GM12801 (cell line): ENCODE results near the gene TANC1.

Source experiments
- TF ChIP-seq, protein P1 (sequence below): IDR thresholded peaks from one replicate; pipeline ENCODE4 v1.5.1; 2011; ENCODE audit warnings: control low read depth; ENCODE audit not compliant: insufficient read length; ENCODE audit errors: extremely low read depth

The TANC1 gene

DNA sequence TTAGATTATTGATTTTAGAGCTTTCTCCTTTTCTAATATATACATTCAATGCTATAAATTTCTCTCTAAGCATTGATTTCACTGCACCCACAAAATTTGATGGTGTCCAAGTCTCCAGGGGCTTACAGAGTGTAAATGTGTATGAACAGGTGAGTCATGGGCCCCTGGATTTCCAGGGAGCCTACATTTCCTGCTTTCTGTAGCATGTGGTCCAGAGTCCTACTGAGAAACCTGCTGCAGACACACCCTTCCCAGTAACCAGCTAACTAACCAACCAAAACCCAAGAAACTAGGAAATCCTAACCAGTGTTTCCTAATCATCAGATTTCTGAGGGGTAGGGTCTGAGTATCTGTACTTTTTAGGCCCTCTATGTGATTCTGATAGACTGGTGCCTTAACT is 39.5 kb upstream of the TANC1 start:
- TF ChIP-seq, protein P1, sequence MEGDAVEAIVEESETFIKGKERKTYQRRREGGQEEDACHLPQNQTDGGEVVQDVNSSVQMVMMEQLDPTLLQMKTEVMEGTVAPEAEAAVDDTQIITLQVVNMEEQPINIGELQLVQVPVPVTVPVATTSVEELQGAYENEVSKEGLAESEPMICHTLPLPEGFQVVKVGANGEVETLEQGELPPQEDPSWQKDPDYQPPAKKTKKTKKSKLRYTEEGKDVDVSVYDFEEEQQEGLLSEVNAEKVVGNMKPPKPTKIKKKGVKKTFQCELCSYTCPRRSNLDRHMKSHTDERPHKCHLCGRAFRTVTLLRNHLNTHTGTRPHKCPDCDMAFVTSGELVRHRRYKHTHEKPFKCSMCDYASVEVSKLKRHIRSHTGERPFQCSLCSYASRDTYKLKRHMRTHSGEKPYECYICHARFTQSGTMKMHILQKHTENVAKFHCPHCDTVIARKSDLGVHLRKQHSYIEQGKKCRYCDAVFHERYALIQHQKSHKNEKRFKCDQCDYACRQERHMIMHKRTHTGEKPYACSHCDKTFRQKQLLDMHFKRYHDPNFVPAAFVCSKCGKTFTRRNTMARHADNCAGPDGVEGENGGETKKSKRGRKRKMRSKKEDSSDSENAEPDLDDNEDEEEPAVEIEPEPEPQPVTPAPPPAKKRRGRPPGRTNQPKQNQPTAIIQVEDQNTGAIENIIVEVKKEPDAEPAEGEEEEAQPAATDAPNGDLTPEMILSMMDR: no peak

DNA sequence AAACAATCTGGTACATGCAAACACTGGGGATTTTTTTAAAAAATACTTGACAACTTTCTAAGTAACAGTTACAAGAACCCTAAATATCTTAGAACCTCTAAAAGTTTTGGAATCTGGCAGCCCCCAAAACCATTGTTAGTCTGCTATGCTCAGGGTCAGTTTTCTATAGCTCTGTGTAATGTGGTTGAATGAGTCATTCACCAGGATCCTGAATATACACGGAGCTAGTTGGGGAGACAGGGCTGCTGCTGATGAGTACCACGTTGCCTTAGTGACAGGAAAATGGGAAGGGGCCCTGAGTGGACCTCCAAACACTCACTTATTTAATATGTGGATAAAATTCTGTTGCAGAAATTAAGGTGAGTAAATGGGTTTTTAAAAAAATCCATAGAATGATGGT is 36.9 kb upstream of the TANC1 start:
- TF ChIP-seq, protein P1: no peak

DNA sequence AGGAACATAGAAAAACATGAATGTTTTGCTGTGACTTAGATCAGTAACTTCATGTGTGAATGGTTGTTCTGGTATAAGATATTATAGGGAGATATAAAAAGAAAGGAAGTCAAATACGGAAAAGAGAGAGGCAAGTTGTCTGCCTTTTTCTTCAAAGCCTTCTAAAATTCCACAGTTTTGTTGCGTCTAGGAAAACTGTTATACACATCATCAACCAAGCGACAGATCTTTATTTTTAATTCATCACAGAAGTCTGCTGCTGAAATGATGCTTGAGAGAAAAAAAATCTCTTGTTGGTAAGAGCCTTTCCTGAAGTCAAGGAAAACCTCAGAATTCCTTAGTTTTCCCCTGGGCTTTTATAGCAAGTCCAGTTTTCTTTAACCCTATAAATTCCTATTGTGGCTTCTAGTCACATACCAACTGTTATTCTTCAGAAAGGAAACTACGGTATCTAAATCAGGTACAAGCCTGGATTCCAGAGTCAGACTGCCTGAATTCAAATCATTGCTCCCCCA is 36.3 kb upstream of the TANC1 start:
- TF ChIP-seq, protein P1: no peak

DNA sequence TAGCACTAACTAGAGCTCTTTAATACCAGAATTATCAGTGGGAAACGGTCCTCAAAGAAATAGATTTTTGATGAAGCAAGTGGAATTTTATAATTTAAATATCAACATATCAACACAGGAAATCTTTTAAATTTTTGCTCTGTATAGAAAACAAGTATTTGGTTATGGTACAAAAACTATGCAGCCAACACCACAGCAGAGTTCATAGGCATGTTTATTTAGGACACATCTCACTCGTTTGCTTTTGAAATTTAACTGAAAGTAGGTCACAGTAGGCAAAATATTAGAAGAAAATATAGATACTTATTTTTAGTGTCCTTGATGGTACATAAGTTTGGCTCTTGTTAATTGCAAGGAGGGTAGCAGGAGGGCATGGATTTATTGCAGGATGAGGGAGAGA is 34.3 kb upstream of the TANC1 start:
- TF ChIP-seq, protein P1: no peak

DNA sequence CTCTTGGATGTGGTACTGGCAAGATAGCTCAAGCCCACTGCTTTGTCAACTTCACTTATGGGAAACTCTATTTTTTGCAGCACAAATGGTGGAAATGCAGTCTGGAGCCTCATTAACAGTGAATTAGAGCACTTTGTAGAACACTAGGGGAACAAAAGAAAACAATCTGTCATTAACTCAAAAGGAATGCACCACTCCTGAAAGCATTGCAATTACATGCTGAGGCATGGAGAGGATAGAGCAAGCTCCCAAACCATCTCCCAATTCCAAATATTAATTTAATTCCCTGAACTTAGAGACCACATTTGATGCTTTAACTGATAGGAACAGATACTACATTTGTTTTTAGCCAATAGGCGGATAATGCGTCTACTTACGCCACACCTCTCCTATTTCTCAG is 32.8 kb upstream of the TANC1 start:
- TF ChIP-seq, protein P1: no peak

DNA sequence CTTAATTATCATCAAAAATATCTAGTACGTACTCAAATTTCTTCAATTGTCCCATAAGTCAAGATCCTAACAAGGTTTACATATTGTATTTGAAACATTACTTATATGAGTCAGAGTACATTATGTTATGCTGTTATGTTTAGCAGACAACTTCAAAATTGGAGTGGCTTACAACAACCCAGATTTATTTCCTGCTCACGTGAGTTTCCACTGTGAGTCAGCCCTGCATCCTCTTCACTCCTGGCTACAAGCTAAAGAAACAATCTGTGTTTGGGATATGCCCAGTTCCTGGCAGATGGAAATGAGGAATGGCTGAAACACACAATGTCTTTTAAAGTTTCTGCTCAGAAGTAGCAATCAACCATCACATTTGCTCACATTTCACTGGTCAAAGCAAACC is 31.5 kb upstream of the TANC1 start:
- TF ChIP-seq, protein P1: no peak

DNA sequence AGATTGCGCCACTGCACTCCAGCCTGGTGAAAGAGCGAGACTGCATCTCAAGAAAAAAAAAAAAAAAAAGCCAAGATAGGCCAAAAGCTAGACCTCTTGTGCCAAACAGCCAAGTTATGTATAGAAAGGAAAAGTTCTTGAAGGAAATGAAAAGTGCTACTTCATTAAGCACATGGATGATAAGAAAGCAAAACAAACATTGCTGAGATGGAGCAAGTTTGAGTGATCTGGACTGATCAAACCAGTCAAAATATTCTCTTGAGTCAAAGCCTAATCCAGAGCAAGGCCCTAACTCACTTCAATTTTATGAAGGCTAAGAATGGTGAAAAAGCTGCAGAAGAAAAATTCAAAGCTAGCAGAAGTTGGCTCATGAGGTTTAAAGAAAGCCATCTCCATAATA is 28.1 kb upstream of the TANC1 start:
- TF ChIP-seq, protein P1: no peak

DNA sequence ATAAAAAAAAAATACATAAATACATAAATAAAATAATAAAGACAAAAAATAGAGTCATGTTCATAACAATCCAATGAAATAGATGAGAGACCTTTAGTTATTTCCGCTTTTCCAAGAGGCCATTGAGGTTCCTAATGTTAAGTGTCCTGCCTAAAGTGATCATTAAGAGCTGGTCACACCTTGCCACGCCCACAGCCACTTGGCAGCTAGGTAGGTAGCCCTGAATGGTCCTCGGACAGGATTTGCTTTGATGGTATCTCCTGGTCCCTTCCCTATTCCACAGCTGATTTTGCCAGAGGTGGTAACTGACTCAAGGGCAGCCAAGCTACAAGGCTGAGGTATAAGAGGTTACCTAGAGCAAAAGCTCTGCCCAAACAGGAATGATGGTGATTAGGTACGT is 24.5 kb upstream of the TANC1 start:
- TF ChIP-seq, protein P1: no peak
